GM12892 (cell line): ENCODE results near the gene TIGAR.
A peak's percentile ranks its signal among the peaks of the same experiment; 100 is the strongest.

Experiments used
- DNase-seq: peaks from one replicate; pipeline ENCODE4 v3.0.0; 2011; ENCODE audit not compliant: insufficient read length
- FAIRE-seq: peaks from 2 replicates; lab custom pipeline; 2011; peaks lifted over from hg19 to GRCh38; lab: Jason Lieb, UNC
- POLR2A ChIP-seq: IDR thresholded peaks from 2 replicates; pipeline ENCODE4 v1.6.1; 2011; ENCODE audit warnings: low read depth, low read length, control low read depth
- POLR2AphosphoS5 ChIP-seq: IDR thresholded peaks from 2 replicates; pipeline ENCODE4 v1.6.1; 2011; ENCODE audit warnings: low read depth, low read length, control low read depth
- TAF1 ChIP-seq: IDR thresholded peaks from 2 replicates; pipeline ENCODE4 v1.6.1; 2011; ENCODE audit warnings: low read depth, mild to moderate bottlenecking, control low read depth, low read length, borderline replicate concordance

Gene TIGAR

GRCh38 chr12:4353785-4354208 is 32.8 kb downstream of the TIGAR start:
- TF ChIP-seq POLR2A (no peak), TAF1 (no peak), POLR2AphosphoS5 (no peak)
- FAIRE-seq = no peak
- no peak for DNase-seq

- TF ChIP-seq TAF1 (no peak), POLR2AphosphoS5 (peak; percentile 77), POLR2A (peak; percentile 16; the same call in 1 of the 2 replicates)
- peak; percentile 44 for FAIRE-seq
- DNase-seq = no peak
Observed at GRCh38 chr12:4355156-4356040, 34.4 kb downstream of the TIGAR start.

GRCh38 chr12:4356041-4356327 is 35.0 kb downstream of the TIGAR start:
- TF ChIP-seq TAF1 = no peak
- TF ChIP-seq POLR2AphosphoS5 = peak; percentile 1; the same call in 1 of the 2 replicates
- FAIRE-seq (peak; percentile 70), DNase-seq (no peak)

GRCh38 chr12:4366090-4366489 is 45.1 kb downstream of the TIGAR start:
- no peak for FAIRE-seq
- no peak for DNase-seq
- TF ChIP-seq TAF1 (no peak), POLR2A (no peak), POLR2AphosphoS5 (no peak)

GRCh38 chr12:4369548-4369947 is 48.5 kb downstream of the TIGAR start:
- FAIRE-seq (no peak), DNase-seq (no peak)
- TF ChIP-seq POLR2A (no peak), TAF1 (no peak)

GRCh38 chr12:4370265-4370664 is 49.3 kb downstream of the TIGAR start:
- DNase-seq (no peak), FAIRE-seq (no peak)
- no peak for TF ChIP-seq TAF1
- no peak for TF ChIP-seq POLR2A

- DNase-seq (no peak), FAIRE-seq (no peak)
- TF ChIP-seq TAF1 (no peak), POLR2A (no peak), POLR2AphosphoS5 (no peak)
Observed at GRCh38 chr12:4372653-4373052, 51.6 kb downstream of the TIGAR start.

- DNase-seq = no peak
- FAIRE-seq = no peak
- no peak for TF ChIP-seq POLR2A
- no peak for TF ChIP-seq POLR2AphosphoS5
- no peak for TF ChIP-seq TAF1
Observed at GRCh38 chr12:4375449-4375848, 54.4 kb downstream of the TIGAR start.

- DNase-seq (no peak), FAIRE-seq (no peak)
- no peak for TF ChIP-seq POLR2A
- no peak for TF ChIP-seq TAF1
- TF ChIP-seq POLR2AphosphoS5 = no peak
Observed at GRCh38 chr12:4378772-4379171, 57.8 kb downstream of the TIGAR start.

GRCh38 chr12:4379405-4379804 is 58.4 kb downstream of the TIGAR start, which contains the start of gene FGF23:
Gene FGF23, minus strand, starts transcription at chr12:4379712. Its CDS starts 130 bp downstream, at chr12:4379582.
- no peak for TF ChIP-seq POLR2A
- TF ChIP-seq POLR2AphosphoS5 = no peak
- TF ChIP-seq TAF1 = no peak
- FAIRE-seq (no peak), DNase-seq (no peak)

GRCh38 chr12:4380332-4380731 is 59.3 kb downstream of the TIGAR start:
- TF ChIP-seq POLR2A = no peak
- TF ChIP-seq POLR2AphosphoS5 = no peak
- no peak for TF ChIP-seq TAF1
- FAIRE-seq (no peak), DNase-seq (no peak)

- DNase-seq (no peak), FAIRE-seq (no peak)
- TF ChIP-seq POLR2A (no peak), POLR2AphosphoS5 (no peak), TAF1 (no peak)
Observed at GRCh38 chr12:4383304-4383865, 62.4 kb downstream of the TIGAR start.
